Smooth muscle cell of the pulmonary artery (primary cell): Measurements from ENCODE around the gene DNAH17. TPM values are rescaled to one million over a fixed set of nuclear protein-coding genes. Genes with fewer than 3 reads are reported as not detected.

Experiments used
- total RNA-seq: library from RNA; depleted of rRNA; stranded (reverse); fragments of >200 nt; gene quantifications from 2 replicates; pipeline ENCODE4 v1.2.3, GENCODE V29; 2014

Gene DNAH17, protein sequence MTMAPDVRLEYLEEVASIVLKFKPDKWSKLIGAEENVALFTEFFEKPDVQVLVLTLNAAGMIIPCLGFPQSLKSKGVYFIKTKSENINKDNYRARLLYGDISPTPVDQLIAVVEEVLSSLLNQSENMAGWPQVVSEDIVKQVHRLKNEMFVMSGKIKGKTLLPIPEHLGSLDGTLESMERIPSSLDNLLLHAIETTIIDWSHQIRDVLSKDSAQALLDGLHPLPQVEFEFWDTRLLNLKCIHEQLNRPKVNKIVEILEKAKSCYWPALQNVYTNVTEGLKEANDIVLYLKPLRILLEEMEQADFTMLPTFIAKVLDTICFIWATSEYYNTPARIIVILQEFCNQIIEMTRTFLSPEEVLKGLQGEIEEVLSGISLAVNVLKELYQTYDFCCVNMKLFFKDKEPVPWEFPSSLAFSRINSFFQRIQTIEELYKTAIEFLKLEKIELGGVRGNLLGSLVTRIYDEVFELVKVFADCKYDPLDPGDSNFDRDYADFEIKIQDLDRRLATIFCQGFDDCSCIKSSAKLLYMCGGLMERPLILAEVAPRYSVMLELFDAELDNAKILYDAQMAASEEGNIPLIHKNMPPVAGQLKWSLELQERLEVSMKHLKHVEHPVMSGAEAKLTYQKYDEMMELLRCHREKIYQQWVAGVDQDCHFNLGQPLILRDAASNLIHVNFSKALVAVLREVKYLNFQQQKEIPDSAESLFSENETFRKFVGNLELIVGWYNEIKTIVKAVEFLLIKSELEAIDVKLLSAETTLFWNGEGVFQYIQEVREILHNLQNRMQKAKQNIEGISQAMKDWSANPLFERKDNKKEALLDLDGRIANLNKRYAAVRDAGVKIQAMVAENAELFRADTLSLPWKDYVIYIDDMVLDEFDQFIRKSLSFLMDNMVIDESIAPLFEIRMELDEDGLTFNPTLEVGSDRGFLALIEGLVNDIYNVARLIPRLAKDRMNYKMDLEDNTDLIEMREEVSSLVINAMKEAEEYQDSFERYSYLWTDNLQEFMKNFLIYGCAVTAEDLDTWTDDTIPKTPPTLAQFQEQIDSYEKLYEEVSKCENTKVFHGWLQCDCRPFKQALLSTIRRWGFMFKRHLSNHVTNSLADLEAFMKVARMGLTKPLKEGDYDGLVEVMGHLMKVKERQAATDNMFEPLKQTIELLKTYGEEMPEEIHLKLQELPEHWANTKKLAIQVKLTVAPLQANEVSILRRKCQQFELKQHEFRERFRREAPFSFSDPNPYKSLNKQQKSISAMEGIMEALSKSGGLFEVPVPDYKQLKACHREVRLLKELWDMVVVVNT (N-terminal part only)
- not detected in 2 replicates for total RNA-seq

GRCh38 chr17:78577296-78577695, at the start of gene DNAH17:
TSS of gene DNAH17 (minus strand) at chr17:78577396. CDS start at chr17:78575057, 2,339 bp downstream.

GRCh38 chr17:78378225-78379130, 198.7 kb downstream of the DNAH17 start, which contains the start of gene PGS1:
TSS of gene PGS1 (plus strand) at chr17:78378649. CDS start at chr17:78378666, 17 bp downstream.

Other genes starting within 250 kb of the DNAH17 start
- 21.5 and 84.5 TPM in 2 replicates for gene SOCS3, start 217.3 kb downstream of the DNAH17 start, total RNA-seq
- gene PGS1, start 198.7 kb downstream of the DNAH17 start, total RNA-seq, result 31.8 and 37.5 TPM in 2 replicates
- 6.7 and 9.8 TPM in 2 replicates for gene CYTH1, start 204.9 kb upstream of the DNAH17 start, total RNA-seq